A549 (cell line): ENCODE measurements around the gene GATAD2A. TPM values are rescaled to one million over a fixed set of nuclear protein-coding genes. Genes with fewer than 3 reads are reported as not detected.

Experiments used
- ATAC-seq, 2 experiments: fragments of 200-7000 bp in 1 of 2; fragments of >200 bp in 1 of 2; cut with Nextera tagmentation in 1 of 2; cut with Tn5 transposase in 1 of 2; 3 replicates each; pipeline versions ENCODE4 v1.8.0 to v1.9.1; 2018 to 2020; ENCODE audit warnings: mild to moderate bottlenecking in 1 of 2, moderate library complexity in 1 of 2
- CTCF ChIA-PET: fragments of 300-600 bp; sonication (Branson Sonifier 250); formaldehyde crosslinking; extraction: SDS; loops from one replicate; lab custom pipeline; 2021; ENCODE audit warnings: antibody characterized with exemption, inconsistent platforms; lab: Yijun Ruan, JAX
- POLR2A ChIA-PET: fragments of 350-600 bp; formaldehyde crosslinking; extraction: SDS; loops from one replicate; lab custom pipeline; 2021; ENCODE audit warnings: antibody characterized with exemption, inconsistent platforms; lab: Yijun Ruan, JAX
- DNase-seq, 2 experiments: peaks; one replicate each; pipeline versions ENCODE4 v3.0.0 to v3.0.0-alpha.2; 2011 to 2016; ENCODE audit warnings: low read depth in 1 of 2, low spot score in 1 of 2
- FAIRE-seq: peaks from 2 replicates; lab custom pipeline; 2011; peaks lifted over from hg19 to GRCh38; lab: Jason Lieb, UNC
- H3K27ac ChIP-seq, 2 experiments: fragments of >200 bp; sonication (Bioruptor Twin); formaldehyde crosslinking; 3 replicates each; pipeline ENCODE4 v1.5.1; 2016 to 2017
- H3K4me1 ChIP-seq: fragments of >200 bp; sonication (Bioruptor Twin); formaldehyde crosslinking; 3 replicates; pipeline ENCODE4 v1.6.1; 2016
- H3K4me2 ChIP-seq: fragments of >200 bp; sonication (Bioruptor Twin); formaldehyde crosslinking; 3 replicates; pipeline ENCODE4 v1.6.1; 2016
- H3K4me3 ChIP-seq: fragments of >200 bp; sonication (Bioruptor Twin); formaldehyde crosslinking; 3 replicates; pipeline ENCODE4 v1.5.1; 2016
- H3K9me3 ChIP-seq: fragments of >200 bp; sonication (Bioruptor Twin); formaldehyde crosslinking; 3 replicates; pipeline ENCODE4 v1.6.1; 2016
- ATOH8 ChIP-seq: fragments of 250-450 bp; sonication (Bioruptor Pico); IDR thresholded peaks from 2 replicates; pipeline ENCODE4 v1.5.0; 2020; ENCODE audit warnings: low read depth, mild to moderate bottlenecking, moderate library complexity
- CHD2 ChIP-seq: fragments of 150-350 bp; IDR thresholded peaks from 2 replicates; pipeline ENCODE4 v1.6.1; 2014; ENCODE audit warnings: low read length; ENCODE audit not compliant: partially characterized antibody
- EHF ChIP-seq: fragments of 250-450 bp; sonication (Bioruptor Pico); IDR thresholded peaks from 2 replicates; pipeline ENCODE4 v1.5.0; 2020; ENCODE audit warnings: mild to moderate bottlenecking
- FOSL2 ChIP-seq, 2 experiments: fragments of 450-650 bp in 1 of 2; fragments of >200 bp in 1 of 2; sonication (Bioruptor Twin) in 1 of 2; formaldehyde crosslinking; IDR thresholded peaks; 2 replicates each; pipeline versions ENCODE4 v1.5.0 to v1.6.1; 2016 to 2020; ENCODE audit warnings: mild to moderate bottlenecking in 1 of 2, moderate library complexity in 1 of 2
- FOXS1 ChIP-seq: fragments of 250-450 bp; sonication (Bioruptor Pico); IDR thresholded peaks from 2 replicates; pipeline ENCODE4 v1.5.0; 2020; ENCODE audit warnings: mild to moderate bottlenecking, moderate library complexity
- HDAC2 ChIP-seq: fragments of 200-600 bp; sonication (generic); IDR thresholded peaks from 2 replicates; pipeline ENCODE4 v1.6.1; 2016
- JUN ChIP-seq, 2 experiments: fragments of >200 bp; sonication (Bioruptor Twin); formaldehyde crosslinking; IDR thresholded peaks; 2 replicates in 1 of 2; 3 replicates in 1 of 2; pipeline ENCODE4 v1.6.1; 2016 to 2017
- KDM1A ChIP-seq: fragments of 200-600 bp; sonication (generic); IDR thresholded peaks from 2 replicates; pipeline ENCODE4 v1.6.1; 2016; ENCODE audit warnings: low read depth, mild to moderate bottlenecking
- KDM5A ChIP-seq: fragments of 200-600 bp; sonication (generic); IDR thresholded peaks from 2 replicates; pipeline ENCODE4 v1.6.1; 2016; ENCODE audit warnings: antibody characterized with exemption, mild to moderate bottlenecking
- NPAS2 ChIP-seq: fragments of 250-450 bp; sonication (Bioruptor Pico); IDR thresholded peaks from 2 replicates; pipeline ENCODE4 v1.8.0; 2022; ENCODE audit warnings: mild to moderate bottlenecking, moderate library complexity, borderline replicate concordance
- PBX3 ChIP-seq: IDR thresholded peaks from 2 replicates; pipeline ENCODE4 v1.6.1; 2012
- PHF8 ChIP-seq: fragments of 200-600 bp; sonication (generic); IDR thresholded peaks from 2 replicates; pipeline ENCODE4 v1.6.1; 2016; ENCODE audit warnings: low read depth, mild to moderate bottlenecking, antibody characterized with exemption, moderate library complexity, borderline replicate concordance
- POLR2AphosphoS2 ChIP-seq: conservative IDR thresholded peaks from 2 replicates; pipeline ENCODE4 v1.6.1; 2012; ENCODE audit warnings: low read length, improper control_type of control experiment, inconsistent platforms
- RFX5 ChIP-seq: fragments of 450-650 bp; IDR thresholded peaks from 2 replicates; pipeline ENCODE4 v1.7.1; 2014; ENCODE audit warnings: antibody characterized with exemption, mild to moderate bottlenecking, moderate library complexity
- RNF2 ChIP-seq: fragments of 200-600 bp; sonication (generic); IDR thresholded peaks from 2 replicates; pipeline ENCODE4 v1.6.1; 2016; ENCODE audit warnings: low read depth, mild to moderate bottlenecking, antibody characterized with exemption, moderate library complexity, borderline replicate concordance
- SREBF2 ChIP-seq: fragments of 450-650 bp; IDR thresholded peaks from 2 replicates; pipeline ENCODE4 v1.6.1; 2014; ENCODE audit warnings: mild to moderate bottlenecking, moderate library complexity
- TFCP2L1 ChIP-seq: fragments of 250-450 bp; sonication (Bioruptor Pico); IDR thresholded peaks from 2 replicates; pipeline ENCODE4 v1.5.0; 2021; ENCODE audit warnings: mild to moderate bottlenecking
- USF2 ChIP-seq: fragments of 450-650 bp; IDR thresholded peaks from 2 replicates; pipeline ENCODE4 v1.6.1; 2014; ENCODE audit warnings: antibody characterized with exemption
- ZSCAN20 ChIP-seq: fragments of 250-450 bp; sonication (Bioruptor Pico); IDR thresholded peaks from 2 replicates; pipeline ENCODE4 v1.8.0; 2022; ENCODE audit warnings: mild to moderate bottlenecking, moderate library complexity
- WGBS: methylation state at CpG from one replicate; pipeline ENCODE4 v1.1.6; 2017; ENCODE audit errors: missing lambda C conversion rate; 5-methylcytosine and 5-hydroxymethylcytosine counted together
- polyA plus RNA-seq, 4 experiments: library from polyadenylated mRNA; depleted of rRNA in 3 of 4; stranded (reverse); fragments of >200 nt; fragmentation: RNase III in 1 of 4; extraction: RNeasy Plus Mini Kit Qiagen cat#74134 plus additional on column Dnase treatment in 1 of 4; gene quantifications; 2 replicates in 3 of 4; 3 replicates in 1 of 4; pipeline ENCODE4 v1.2.3, GENCODE V29; 2011 to 2017
- TF ChIP-seq, protein P1 (sequence below): fragments of 200-600 bp; sonication (generic); IDR thresholded peaks from 2 replicates; pipeline ENCODE4 v1.6.1; 2016; ENCODE audit warnings: antibody characterized with exemption, mild to moderate bottlenecking, moderate library complexity

Gene GATAD2A
- polyA plus RNA-seq, 2 of the 4 experiments (the other 2 are of a cell fraction) = 25.2 to 28.9 TPM

DNA sequence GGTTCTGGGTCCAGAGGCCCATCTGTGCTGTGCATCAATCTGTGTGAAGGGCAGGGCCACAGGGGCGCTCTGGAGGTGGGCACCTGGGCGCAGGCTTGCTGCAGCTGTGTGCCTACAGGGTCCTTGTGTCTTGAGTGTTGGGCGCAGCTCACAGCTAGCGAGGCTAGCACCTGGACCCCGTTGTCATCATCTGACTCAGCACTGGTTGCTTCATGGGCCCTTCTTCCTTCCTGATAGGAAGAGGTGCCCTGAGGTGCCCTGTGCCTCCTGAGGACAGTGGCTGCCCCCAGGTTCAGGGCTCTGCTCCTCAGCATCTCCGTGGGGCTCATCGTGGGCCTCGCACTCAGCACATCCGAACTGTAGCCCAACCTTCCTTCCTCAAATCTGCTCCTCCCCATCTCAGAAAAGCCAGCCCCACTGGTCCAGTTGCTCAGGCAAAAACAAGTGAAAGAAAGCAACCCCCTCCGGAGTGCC, 54.8 kb downstream of the GATAD2A start:
- Histone ChIP-seq H3K27ac (no peak overlapping the region), H3K9me3 (no peaks in the 10 kb centered on the region), H3K4me2 (no peak overlapping the region), H3K4me3 (no peak overlapping the region), H3K4me1 (peaks cover 6% of the 10 kb centered on the region; the same call in 1 of the 3 replicates)
- TF ChIP-seq USF2 (no peak), CHD2 (no peak), NPAS2 (CRISPR knock-in tag) (no peak), JUN (IDR thresholded peaks at IDR 0.05) (no peak), ATOH8 (CRISPR knock-in tag) (no peak), EHF (CRISPR knock-in tag) (no peak), SREBF2 (no peak), KDM1A (no peak), FOSL2 (IDR thresholded peaks at IDR 0.05) (no peak), FOSL2 (CRISPR knock-in tag; IDR thresholded peaks at IDR 0.05) (no peak), TFCP2L1 (CRISPR knock-in tag) (no peak), KDM5A (no peak), POLR2AphosphoS2 (no peak), HDAC2 (no peak)
- TF ChIP-seq, protein P1, sequence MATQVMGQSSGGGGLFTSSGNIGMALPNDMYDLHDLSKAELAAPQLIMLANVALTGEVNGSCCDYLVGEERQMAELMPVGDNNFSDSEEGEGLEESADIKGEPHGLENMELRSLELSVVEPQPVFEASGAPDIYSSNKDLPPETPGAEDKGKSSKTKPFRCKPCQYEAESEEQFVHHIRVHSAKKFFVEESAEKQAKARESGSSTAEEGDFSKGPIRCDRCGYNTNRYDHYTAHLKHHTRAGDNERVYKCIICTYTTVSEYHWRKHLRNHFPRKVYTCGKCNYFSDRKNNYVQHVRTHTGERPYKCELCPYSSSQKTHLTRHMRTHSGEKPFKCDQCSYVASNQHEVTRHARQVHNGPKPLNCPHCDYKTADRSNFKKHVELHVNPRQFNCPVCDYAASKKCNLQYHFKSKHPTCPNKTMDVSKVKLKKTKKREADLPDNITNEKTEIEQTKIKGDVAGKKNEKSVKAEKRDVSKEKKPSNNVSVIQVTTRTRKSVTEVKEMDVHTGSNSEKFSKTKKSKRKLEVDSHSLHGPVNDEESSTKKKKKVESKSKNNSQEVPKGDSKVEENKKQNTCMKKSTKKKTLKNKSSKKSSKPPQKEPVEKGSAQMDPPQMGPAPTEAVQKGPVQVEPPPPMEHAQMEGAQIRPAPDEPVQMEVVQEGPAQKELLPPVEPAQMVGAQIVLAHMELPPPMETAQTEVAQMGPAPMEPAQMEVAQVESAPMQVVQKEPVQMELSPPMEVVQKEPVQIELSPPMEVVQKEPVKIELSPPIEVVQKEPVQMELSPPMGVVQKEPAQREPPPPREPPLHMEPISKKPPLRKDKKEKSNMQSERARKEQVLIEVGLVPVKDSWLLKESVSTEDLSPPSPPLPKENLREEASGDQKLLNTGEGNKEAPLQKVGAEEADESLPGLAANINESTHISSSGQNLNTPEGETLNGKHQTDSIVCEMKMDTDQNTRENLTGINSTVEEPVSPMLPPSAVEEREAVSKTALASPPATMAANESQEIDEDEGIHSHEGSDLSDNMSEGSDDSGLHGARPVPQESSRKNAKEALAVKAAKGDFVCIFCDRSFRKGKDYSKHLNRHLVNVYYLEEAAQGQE = no peak
- DNase-seq (no peak), ATAC-seq (no peak), FAIRE-seq (no peak)
- WGBS = 88% methylated on average over 10 of the region's 10 CpGs
- ChIA-PET POLR2A (no interaction called here), CTCF (no interaction called here)

GRCh38 chr19:19460761-19461265, 55.3 kb downstream of the GATAD2A start:
- no peak for TF ChIP-seq KDM1A
- TF ChIP-seq RNF2 = no peak
- no peak for TF ChIP-seq RFX5
- no peak for TF ChIP-seq PBX3
- no peak for TF ChIP-seq PHF8
- TF ChIP-seq ZSCAN20 = no peak
- no peak for TF ChIP-seq FOXS1 (CRISPR knock-in tag)
- Histone ChIP-seq H3K4me2 (no peak overlapping the region), H3K9me3 (no peaks in the 10 kb centered on the region), H3K27ac (no peak overlapping the region), H3K4me3 (no peak overlapping the region), H3K4me1 (peaks cover 6% of the 10 kb centered on the region; the same call in 1 of the 3 replicates)
- FAIRE-seq (no peak), DNase-seq (no peak), ATAC-seq (no peak)
- ChIA-PET CTCF (no interaction called here), POLR2A (no interaction called here)
- 91% methylated on average over 16 of the region's 18 CpGs for WGBS
